OCI-M1 (cell line): ENCODE results near the gene ARFGEF3.
"Not testable (repeated sequence)": the region's sequence is repeated elsewhere in the genome, so short reads cannot be mapped to it uniquely, and the experiment has no call there.

Source experiments
- DNase-seq: peaks from one replicate; lab custom pipeline; 2025; lab: John Stamatoyannopoulos, UW

ARFGEF3 gene

DNA sequence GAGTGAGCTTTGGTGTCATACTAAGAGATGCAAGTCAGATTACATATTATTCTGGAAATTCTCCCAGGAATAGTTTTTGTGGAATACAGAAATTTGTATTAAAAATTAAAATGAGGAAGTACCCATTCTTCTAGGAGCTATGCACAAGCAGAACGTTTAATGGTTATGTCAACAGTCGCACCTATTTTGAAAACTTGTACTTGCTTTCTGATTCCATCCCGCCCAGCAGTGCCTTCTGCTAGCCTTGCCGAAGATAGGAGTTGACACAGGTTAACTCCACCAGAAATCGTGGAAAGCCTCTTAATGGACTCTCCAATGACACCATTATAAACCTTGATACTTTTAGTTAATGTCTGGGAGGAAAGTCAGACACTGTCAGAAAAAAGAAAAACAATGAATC is 49.9 kb downstream of the ARFGEF3 start:
- no peak for DNase-seq

DNA sequence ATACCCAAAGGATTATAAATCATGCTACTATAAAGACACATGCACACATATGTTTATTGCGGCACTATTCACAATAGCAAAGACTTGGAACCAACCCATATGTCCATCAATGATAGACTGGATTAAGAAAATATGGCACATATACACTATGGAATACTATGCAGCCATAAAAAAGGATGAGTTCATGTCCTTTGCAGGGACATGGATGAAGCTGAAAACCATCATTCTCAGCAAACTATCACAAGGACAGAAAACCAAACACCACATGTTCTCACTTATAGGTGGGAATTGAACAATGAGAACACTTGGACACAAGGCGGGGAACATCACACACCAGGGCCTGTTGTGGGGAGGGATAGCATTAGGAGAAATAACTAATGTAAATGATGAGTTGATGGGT is 50.8 kb downstream of the ARFGEF3 start:
- not testable (repeated sequence) for DNase-seq

DNA sequence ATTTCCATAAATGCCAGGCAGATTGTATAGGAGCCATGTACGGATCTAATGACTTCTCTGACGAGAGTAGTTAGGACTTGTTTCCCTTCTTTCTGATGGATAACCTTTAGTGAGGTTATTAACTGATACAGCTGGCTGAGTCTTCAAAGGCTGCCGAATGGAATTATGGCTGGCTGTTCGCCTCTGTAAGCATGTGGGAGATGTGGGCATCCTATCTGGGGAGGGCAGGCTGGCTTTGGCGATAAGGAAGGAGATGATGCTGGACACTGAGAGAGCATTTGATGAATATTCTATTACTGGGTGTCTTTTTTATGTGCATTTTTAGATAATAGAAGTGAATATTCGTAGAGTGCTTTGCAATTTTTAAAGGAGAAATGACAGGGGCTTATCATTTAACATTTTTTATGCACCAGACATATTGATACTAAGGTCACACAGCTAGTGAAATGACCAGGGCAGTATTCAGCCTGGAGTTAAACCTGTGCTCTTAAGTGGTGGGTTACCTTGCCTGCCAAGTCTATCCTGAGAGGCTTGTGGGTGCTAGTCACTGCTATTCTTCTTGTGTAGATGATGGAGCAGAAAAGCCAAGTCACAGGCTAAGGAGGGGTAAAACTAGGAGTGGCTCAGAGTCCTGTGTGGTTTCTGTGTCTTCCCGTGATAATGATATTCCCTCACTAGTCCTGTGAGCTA is 53.5 kb downstream of the ARFGEF3 start:
- peak; percentile 49 for DNase-seq

DNA sequence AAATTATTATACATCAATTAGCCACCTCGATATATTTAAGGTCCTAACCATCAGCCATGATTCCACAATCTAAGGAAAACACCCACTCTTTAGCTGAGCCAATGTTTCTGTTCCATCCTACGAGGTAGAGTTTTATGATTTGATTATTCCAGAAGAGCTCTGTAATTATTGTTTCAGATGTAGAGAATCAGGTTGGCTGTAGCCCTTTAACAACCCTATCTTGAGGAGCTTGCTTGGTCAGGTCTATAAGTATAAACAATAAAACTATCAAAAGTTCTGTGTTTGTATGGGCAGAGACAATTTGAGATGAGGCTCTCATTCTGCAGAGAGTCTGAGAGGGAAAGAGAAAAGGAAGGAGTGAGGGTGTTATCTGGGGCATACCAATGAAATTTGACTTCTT is 56.7 kb downstream of the ARFGEF3 start, which contains the start of gene PBOV1:
Gene PBOV1 (minus strand): TSS at position 43 of the 400 bp plus-strand sequence. CDS start 96 bp downstream, outside the sequence.
- no peak for DNase-seq

DNA sequence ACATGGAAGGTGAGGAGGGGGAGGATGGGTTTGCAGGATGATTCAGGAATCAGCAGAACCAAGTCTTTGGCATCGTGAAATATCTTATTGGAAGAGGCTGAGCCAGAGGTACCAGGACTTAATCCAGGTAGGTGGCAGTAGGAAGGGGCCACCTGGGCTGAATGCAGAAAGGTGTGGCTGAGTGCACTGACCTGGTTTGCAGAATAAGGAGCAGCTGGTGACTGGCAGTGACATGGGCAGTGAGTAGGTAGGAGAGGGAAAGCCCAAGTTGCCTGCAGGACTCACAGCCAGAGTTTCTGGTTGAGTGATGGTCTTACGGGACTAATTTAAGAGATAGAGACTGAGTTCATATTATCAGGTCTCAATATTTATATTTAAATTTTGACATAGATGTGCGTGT is 57.7 kb downstream of the ARFGEF3 start:
- no peak for DNase-seq

DNA sequence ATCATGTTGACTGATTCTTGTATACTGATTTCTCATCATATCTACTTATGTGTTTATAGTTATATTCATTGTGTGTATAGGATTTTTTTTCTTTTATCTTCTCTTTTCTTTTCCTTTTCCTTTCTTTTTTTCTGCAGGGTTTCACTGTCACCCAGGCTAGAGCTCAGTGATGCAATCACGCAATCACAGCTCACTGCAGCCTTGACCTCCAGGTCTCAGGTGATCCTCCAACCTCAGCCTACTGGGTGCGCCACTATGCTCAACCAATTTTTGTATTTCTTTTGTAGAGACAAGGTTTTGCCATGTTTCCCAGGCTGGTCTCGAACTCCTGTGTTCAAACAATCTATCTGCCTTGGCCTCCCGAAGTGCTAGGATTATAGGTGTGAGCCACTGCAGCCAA is 58.2 kb downstream of the ARFGEF3 start:
- DNase-seq, result no peak

DNA sequence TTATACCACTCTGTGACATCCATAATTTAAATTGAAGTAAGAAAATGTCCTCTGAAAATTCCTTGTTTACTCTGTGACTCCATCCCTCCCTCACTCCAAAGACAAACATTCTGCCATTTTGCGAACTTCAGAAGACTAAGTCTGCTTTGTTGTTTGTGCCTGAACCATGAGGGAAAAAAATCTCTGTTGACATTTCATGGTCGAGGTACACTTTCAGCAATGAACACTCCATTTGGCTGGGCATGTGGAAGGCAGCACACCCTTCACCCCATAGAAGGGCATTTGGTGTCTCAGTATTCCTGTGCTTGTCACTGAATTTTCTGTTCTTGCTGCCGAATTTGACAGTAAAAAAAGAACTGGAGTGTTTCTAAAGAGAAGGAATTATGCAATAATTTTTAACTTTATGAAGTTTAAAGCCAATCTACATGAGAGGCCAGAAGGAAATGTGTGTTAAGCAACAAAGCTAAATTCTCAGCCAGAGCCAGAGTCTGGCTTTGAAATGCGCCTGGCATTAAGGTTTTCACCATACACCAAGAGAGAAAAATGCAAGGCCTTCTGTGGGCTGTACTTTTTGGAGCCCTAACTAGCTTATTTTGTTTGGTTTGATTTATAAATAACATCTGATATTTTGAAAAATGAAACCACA is 61.3 kb downstream of the ARFGEF3 start:
- DNase-seq, result no peak

DNA sequence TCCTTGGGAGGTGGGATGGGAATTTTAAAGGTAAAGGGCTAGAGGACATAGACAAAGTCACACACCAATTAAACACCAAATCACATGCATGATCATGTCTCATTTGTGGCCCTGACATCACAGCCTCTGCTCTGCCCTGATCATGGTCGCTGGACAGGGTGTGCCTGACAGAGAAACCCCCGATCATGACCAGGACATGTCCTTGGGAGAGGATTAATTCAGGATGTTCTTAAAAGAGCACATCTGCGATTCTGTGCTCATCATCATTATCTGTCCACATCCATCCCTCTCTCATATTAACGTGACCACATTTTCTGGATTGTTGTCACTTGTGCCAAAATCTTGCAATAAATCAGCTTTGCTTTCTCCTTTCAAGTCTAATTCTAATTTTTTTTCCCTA is 64.2 kb downstream of the ARFGEF3 start:
- DNase-seq, result no peak

DNA sequence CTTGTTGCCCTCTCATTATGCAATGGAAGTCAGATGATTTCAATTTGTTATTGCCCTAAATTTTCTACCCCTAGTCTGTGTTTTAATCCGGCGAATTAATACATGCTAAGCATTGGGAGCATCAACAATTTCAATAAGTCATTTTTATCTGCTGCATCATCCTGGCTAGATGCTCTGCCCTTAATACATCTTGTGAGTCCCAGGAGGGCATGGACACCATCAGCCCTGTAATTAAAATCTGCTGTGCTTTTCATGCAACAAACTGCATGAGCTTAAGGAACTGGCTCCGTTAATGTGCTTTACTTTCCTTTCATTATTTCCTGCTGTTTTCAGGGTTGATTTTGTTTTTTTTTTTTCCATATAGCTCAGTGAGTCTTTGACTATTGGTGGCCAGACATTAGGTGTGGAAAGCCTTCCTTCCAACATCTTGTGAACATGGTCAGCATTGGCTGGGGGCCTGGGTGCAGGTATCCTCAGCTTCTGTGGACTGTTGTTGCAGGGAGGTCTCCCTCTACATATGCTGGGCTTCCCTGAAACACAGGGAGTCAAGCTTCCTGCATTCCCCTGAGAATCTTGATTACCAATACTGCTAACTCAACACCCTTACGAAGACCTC is 65.1 kb downstream of the ARFGEF3 start:
- no peak for DNase-seq

DNA sequence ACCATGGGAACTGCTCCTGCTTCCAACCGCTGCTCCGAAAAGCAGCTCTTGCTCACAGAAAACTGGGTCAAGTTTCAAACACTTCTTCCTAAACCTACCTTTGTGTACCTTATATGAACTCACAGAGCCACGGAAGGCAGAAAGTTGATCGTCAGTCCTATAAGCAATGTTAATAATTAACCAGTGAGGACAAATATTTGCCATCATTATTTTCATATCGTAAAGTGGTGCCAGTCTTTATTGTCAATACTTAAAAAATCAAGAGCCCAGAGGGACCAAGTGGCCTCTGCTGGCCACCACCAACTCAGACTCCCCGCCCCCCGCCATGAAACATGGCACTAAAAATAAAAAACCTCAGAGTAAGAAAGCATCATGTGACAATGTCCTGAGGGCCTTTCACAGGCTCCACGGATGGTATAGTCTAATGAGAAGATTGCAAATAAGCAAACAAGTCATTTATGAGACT is 65.6 kb downstream of the ARFGEF3 start:
- DNase-seq, result no peak

DNA sequence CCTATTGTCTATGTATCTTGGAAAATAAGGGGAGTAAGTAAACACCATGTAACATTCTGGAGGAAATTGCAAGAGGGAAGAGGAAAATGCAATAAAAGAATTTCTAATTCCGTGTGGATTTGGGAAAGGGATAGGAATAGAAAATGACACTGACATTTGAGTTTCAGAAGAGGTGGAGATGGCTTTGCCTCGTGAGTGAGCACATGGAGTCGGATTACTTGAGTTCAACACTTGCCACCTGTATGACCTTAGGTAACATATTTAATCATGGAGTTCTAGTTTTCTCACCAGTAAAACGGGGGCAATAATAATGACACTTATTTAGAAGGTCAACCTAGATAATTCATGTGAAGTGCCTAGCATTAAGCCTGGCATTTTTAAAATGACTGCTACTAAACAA is 67.3 kb downstream of the ARFGEF3 start:
- no peak for DNase-seq

DNA sequence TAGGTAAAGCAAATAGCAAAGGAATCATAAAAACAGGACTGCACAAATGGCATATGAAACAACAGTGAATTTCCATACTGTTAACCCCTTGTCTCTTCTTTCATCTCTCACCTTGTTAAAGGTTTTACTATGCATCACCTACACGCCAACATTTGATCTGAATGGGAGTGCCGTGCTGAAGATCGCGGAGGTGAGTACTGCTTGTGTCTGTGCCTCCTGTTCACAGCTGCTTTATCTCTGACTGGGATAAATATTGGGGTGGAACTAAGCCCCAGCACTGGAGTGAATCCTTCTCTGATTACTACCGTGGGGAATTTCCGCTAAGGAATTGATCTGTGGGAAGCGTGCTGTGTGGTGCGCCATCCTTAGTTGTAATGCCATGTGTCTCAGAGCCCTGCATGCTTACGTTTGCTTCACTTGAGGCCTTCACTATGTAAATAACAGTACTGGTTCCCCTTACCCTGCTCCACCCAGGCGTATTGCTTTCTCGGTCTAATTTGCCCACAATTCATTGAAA is 68.0 kb downstream of the ARFGEF3 start:
- DNase-seq, result no peak

DNA sequence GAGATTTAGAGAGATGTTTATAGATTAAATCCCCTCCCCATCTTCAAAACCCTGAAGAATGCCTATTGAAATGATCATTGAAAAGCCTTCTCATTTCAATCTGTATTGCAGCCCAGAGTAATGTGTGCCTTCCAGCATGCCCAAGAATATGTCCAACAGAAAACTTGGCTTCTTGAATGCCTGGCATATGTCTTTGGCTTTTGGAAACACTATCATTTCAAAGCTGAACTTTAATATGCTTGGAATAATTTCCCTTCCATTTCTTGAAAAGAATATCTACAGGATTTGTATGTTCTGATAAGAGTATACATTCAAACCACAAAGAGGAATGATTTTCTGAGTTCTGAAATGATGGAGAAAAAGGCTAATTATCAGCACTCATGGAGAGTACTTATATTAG is 68.5 kb downstream of the ARFGEF3 start:
- DNase-seq, result no peak

DNA sequence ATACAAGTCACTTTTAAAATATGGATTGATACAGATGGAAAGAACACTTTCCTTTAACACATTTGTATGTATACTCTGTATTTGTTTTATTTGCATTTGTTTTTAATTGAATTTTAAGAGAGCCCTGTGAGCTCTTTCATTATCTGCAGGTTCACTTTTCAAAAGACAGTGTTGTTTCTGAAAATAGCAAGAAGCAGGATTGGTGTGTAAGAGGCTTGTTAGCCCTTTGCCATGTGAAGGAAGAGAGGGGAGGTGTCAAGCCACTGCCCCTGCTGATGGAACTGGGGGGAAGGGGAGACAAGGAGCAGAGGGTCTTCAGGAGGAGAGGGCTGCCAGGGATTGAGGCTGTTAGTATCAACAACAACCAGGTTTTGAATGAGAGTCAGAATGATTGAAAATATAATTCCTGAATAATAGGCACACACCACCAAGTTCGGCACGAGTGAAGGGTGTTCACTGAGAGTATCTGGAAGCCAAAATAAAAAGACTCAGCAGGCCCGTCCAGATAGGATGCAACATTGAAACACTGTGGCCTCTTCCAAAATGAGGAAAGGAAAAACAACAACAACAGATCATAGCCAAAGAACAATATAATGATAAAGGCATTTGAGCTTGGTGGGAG is 69.1 kb downstream of the ARFGEF3 start:
- DNase-seq, result no peak

DNA sequence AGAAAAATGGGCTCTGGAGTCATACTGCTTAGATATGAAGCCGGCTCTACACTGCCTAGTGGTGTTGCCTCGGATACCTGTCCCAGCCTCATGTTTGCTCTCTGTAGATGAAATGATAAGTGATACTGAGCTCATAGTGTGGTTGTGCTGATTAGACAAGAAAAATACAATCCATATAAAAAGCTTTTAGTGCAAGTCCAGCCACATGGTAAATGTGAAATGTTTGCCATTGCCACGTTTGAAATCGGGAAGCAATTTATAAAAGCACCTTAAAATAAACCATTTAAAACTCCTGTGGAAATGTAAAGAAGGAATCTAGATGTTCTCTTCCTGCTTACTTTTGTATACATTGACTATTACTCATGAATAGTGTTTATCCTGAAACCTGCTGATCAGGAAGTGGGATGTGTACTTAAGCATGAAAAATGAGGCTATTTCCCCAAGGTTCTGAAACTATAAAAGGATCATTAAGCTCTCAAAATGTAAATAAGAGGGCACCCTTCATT is 69.7 kb downstream of the ARFGEF3 start:
- no peak for DNase-seq

DNA sequence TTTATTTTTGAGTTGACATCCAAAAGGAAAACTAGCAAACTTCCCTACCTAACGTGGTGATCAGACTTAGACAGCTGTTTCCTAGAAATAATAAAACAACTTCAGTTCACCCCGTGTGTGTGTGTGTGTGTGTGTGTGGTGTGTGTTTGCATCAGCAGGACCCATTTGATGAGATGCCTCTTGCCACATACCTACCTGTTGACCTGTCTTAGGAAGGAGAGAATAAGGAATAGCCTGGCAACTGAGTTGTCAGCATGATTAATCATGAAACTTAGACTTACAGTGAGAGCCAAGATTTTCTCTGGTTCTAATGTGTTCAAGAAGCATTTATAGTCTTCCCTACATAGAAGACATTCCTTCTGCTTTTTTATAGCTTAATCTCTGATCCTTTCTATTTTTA is 72.6 kb downstream of the ARFGEF3 start:
- no peak for DNase-seq

DNA sequence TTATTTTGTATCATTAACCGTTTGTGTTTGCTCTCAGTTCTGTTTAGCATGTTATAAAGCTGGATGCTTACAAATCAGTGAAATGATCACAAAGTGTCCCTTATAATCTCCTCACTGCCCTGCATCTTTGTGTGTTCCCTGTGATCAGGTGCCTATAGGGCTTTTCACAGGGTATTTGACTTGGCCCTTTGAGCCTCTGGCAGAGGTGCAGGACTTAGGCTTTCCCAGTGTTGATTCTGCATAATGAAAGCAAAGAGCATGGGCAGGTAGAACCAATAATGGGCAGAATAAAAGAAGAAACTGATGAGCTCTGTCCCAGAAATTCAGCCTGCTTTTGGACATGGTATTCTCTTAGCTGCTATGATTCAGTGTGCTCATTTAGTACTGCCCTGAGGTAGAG is 73.5 kb downstream of the ARFGEF3 start:
- DNase-seq, result no peak

DNA sequence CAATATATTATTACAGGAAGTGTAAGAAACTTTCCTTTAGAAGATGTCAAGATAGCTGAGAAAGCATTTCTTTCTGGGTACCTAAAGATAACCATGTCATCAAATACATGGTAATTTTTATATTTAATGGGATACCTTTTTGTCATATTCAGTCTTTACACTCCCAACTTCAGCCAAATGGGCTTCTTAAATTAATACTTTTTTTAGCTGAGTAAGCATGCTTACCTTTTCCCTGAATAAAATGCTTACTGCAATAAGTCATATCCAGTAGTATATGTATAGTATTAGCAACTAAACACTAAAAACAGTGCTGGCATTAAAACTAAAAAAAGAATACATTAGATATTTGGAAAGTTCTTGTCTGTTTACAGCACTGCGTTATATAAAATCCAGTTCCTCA is 74.0 kb downstream of the ARFGEF3 start:
- no peak for DNase-seq

DNA sequence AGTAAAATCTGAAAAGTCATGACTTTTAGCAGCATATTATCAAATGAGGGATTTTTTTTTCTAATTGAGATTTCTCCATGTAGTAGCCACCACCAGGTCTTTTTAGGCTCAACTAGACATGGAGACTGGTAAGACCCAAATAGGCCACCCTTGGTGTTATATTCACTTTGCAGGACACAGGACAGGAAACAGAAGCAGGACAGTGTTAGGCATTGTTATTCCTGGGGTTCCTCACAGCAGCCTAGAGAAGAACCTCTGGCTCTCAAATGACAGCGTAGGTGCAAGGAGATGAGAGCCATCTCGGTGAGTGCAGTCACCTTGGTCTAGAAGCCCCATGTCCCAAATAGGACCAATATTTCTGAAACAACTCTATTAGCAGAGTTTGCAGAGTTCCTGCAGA is 75.7 kb downstream of the ARFGEF3 start:
- DNase-seq, result no peak

DNA sequence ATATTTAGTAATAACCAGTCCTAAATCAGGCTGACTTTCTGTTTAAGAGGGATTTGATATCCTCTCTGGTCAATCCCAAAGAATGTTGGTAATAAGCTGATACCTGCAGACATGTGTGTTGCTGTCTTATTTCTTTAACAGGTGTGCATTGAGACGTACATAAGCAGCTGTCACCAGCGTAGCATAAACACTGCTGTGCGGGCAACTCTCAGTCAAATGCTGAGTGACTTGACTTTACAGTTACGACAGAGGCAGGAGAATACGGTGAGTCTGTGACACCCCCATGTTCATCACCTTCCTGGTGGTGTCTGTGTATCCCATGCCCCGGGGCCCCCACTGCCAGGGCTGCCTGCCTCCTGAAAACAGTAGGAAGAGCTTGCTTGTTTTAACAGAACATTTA is 76.6 kb downstream of the ARFGEF3 start:
- no peak for DNase-seq

DNA sequence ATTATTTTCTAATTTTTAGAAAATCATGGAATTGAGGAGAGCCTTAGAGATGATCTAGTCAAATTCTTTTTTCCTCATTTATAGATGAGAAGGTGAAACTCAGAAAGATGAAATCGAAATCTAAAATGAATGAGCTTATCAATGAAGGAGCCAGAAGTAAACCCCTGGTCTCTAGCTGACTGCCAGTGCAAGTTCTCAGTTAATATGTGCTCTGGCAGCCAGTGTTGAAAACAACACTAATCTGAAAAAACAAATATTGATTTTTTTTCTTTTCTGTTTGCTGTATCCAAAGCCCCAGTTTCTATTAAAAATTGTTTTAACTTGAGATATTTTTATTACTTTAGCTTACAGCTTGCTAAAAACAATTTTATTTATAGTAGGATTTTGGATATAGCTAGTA is 78.0 kb downstream of the ARFGEF3 start:
- no peak for DNase-seq

DNA sequence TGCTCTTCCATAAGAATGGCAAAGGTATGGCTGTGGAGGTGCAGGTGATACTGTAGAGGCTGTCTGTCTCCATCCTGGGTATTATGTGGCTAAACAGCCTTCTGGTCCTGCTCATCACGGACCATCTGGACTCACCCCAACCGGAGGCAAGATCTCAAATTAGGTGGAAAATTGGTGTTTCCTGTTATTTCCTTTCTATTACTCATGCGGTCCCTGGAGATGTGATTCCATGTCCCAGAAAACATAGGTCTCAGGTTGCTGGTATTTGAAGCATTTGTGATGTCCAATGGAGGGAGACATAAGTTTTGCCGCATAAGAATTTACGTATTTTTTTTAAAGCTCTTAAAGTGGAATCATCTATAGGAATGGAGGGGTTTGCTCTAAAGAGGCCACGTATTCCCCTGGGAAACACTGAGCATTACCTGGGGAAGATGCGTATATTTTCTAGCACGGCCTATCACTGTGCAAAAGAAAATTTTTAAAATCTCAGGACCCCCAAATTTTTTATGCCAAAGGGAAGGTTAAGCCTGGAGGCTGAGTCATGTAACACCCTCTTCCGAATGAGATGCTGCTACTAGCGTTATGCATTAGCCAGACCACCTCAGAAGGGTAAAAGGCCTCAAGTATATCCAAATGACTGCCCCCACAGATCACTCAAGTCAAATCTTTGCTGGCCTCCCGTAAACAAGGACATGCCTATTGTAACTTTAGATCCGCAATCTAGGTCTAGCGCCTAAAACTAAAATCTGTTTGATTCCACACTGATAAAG is 78.9 kb downstream of the ARFGEF3 start:
- no peak for DNase-seq
